HG02642 (cell line): Measurements from ENCODE around the gene GALC.

ENCODE experiments used
- ATAC-seq: cut with Tn5 transposase; IDR thresholded peaks from one replicate; pipeline ENCODE4 v1.9.1; 2021; ENCODE audit warnings: mild to moderate bottlenecking; ENCODE audit not compliant: unreplicated experiment, poor library complexity

The GALC gene

GRCh38 chr14:87894920-87895319 lies 98.1 kb downstream of the GALC start:
- no peak for ATAC-seq

GRCh38 chr14:87892763-87893162 lies 100.2 kb downstream of the GALC start:
- no peak for ATAC-seq

- no peak for ATAC-seq
These were observed 104.6 kb downstream of the GALC start for GRCh38 chr14:87888136-87888999.

GRCh38 chr14:87883750-87884149 lies 109.2 kb downstream of the GALC start:
- ATAC-seq, result no peak
